ENCODE measurements around the gene MECP2.
"Not testable (repeated sequence)": the region's sequence is repeated elsewhere in the genome, so short reads cannot be mapped to it uniquely, and the experiment has no call there.

The MECP2 gene

DNA sequence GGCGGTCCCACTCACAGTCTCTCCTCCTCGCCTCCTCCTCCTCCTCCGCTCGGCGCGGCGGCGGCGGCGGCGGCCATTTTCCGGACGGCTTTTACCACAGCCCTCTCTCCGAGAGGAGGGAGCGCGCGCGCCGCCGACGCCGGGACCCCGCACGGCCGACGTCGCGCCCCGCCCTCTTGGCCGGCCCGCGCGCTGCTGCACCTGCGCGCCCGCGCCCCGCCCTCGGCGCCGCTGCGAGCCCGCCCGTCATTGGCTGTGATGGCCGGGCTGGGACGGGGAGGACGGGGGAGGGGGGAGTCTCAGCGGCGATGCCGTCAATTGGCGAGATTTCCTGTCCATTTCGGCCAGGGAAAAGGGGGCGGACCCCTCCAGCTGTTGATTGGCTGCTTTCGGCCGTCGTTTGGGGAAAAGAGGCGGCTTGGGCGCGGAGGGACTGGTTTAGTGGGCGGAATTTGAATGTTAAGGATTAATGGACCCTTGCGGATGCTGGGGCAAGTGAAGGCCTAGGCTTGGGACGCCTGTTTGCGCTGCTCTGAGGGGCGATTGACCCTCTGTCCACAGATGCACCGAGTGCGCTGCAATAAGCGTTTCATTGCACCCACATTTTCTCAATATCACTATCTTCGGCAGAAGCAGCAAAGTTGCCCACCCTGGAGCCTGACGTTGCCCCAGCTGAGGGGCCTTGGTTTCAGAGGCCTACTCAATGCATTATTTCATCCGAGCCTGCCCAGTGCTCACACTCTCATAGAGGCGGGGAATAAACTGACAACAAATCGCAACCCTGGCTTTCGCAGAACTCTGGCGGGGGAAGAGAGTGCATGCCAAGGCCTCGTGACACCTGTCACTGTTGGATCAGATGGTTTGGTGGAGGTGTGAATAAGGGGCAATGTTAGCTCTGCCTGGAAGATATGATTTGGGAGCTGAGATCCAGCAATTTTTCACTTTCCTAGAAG is at the start of gene MECP2:
MECP2 (minus strand) TSS at position 129 of the 953 bp plus-strand sequence.
- peak; percentile 93 for DNase-seq (ENCODE audit: low spot score)

- not testable (repeated sequence) for DNase-seq (ENCODE audit: low spot score)
Observed at GRCh38 chrX:154144010-154144409, 46.5 kb upstream of the MECP2 start, which contains the start of gene OPN1LW. OPN1LW (plus strand) TSS chrX:154144243; CDS start chrX:154144284, 41 bp downstream.

- no peak for DNase-seq (ENCODE audit: low spot score)
Observed at GRCh38 chrX:154142950-154143745, 45.6 kb upstream of the MECP2 start.

DNA sequence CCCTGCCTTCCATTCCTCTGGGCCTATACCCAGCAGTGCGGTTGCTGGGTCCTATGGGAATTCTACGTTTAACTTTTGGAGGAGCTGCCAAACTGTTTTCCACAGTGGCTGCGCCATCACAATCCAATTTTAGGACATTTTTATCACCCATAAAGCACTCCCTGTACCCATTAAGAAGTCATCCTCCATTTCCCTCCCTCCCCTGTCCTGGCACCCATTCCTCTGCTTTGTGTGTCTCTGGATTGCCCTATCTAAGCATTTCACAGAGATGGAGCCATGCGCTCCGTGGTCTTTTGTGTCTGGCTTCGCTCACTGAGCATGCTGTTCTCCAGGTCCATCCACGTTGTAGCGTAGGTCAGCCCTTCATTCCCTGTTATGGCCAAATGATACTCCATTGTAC is 44.9 kb upstream of the MECP2 start:
- DNase-seq (ENCODE audit: low spot score), result no peak

- DNase-seq (ENCODE audit: low spot score), result no peak
Observed at GRCh38 chrX:154140742-154141141, 43.2 kb upstream of the MECP2 start.

GRCh38 chrX:154140206-154140605 is 42.7 kb upstream of the MECP2 start:
- DNase-seq (ENCODE audit: low spot score), result no peak

- no peak for DNase-seq (ENCODE audit: low spot score)
Observed at GRCh38 chrX:154138857-154139256, 41.3 kb upstream of the MECP2 start.

GRCh38 chrX:154136627-154137161 is 39.2 kb upstream of the MECP2 start:
- peak; percentile 75 for DNase-seq (ENCODE audit: low spot score)

DNA sequence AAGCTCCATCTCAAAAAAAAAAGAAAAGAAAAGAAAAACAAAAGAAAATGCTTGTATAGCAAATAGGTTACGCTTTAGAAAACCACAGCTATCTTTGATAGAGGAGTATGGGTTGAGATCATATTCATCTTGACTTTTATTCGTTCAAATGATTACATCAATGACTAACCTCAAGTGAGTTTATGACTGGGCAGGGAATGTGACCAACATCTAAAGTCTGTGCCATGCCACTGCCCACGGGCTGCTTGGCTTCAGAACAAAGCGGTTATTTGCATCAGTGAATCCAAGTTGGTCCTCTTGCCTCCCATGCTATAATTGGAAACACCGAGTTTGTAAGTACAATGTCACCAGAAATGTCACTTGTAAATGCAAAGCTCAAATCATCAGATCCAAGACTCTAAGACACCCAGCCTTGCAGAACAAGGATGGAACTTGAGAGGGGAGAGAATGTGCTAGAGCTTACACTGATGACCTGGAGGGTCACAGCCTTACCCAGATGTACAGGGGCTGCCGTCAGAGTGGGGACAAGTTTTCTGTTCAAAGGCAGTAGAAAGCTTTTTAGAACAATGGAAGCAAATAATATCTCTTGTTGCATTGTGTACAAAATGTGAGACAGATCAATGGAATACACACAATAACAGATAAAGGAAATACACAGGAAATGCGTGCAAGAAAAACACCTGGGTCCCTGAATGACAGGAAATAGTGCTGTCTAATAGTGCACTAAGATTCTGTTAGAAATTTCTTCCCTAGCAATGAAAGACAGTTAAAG is 38.1 kb upstream of the MECP2 start:
- no peak for DNase-seq (ENCODE audit: low spot score)

DNA sequence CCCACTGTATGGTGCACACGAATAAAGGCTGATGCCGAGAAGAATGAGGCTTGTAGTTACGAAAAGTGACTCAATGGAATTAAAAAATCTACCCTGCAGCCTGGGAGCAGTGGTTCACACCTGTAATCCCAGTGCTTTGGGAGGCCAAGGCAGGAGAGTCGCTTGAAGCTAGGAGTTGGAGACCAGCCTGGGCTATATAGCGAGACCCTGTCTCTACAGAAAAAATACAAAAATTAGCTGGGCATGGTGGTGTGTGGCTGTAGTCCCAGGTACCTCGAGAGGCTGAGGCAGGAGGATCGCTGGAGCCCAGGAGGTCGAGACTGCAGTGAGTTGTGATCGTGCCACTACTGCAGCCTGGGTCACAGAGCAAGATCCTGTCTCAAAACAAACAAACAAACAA is 34.8 kb upstream of the MECP2 start:
- no peak for DNase-seq (ENCODE audit: low spot score)

DNA sequence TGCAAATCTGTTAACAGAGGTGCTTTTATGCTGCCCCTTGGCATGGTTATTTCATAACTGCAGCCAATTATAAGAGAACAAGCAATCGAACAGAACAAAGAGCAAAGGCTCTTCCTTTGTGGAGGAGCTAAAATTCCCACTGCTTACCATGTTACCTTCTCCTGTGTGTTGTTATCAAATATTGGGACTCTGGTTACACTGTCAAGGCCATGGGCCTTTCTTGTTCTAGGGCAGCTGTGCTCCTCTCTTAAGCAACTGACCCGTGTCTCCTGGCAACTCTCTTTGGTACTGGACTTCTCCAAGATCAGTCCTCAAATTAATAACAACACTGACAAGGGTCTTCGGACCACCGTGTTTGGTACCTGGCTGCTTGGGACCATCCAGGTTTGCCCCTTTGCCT is 34.4 kb upstream of the MECP2 start:
- DNase-seq (ENCODE audit: low spot score), result no peak

DNA sequence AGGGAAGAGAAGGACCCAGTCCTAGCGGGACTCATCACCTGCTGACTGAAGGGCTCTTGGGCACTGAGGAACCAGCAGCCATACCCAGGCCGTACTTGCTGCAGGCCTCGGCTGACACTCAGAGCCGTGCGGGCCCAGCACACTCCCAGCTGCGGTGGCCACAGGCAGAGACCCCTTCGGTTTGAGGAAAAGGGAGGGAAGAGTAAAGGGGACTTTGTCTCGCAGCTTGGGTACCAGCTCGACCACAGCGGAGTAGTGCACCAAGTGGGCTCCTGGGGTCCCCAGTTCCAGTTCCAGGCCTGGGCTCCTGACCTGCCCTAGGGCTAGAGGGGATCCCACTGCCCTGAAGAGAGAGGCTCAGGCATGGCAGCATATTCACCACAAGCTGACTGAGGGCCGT is 28.6 kb upstream of the MECP2 start:
- no peak for DNase-seq (ENCODE audit: low spot score)

- no peak for DNase-seq (ENCODE audit: low spot score)
Observed at GRCh38 chrX:154125391-154126040, 28.0 kb upstream of the MECP2 start.

GRCh38 chrX:154123241-154124219 is 26.0 kb upstream of the MECP2 start:
- no peak for DNase-seq (ENCODE audit: low spot score)

DNA sequence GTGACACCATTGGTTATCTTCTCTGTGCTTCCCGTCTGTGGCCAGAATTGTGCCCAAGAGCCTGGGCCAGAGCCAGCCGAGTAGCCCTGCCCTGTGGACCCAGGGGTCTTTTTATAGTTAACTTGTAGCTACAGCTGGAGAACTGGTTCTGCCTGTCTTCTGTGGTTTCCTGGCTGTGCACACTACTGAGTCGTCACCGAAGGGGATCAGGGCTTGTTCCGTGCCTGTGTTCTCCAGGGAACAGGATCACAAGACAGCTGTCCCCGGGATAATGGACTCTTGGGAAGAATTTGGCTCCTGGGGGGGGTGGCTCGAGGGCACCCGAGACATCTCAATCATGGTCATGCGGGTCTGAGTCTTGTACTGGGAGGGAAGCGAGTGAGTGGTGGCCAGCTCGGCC is 24.4 kb upstream of the MECP2 start:
- no peak for DNase-seq (ENCODE audit: low spot score)

DNA sequence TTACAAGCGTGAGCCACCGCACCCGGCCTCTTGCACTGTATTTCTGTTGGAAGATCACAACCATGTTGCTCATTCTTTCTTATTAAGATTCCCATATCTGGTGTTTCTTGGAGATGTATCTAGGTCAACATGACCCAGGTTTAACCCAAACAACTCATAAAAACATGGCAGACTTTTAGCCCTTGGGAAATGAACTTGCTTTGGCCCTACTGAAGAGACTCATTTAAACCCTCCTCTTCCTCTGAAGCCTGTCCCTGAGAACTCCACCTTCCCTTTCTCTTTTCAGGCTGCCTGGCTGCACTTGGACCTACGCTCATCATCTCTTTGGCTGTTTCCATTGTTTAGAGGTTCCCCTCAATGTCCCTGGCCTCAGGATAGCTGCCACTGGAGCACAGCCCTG is 23.7 kb upstream of the MECP2 start:
- DNase-seq (ENCODE audit: low spot score), result no peak

GRCh38 chrX:154120567-154120966 is 23.1 kb upstream of the MECP2 start:
- DNase-seq (ENCODE audit: low spot score), result no peak

DNA sequence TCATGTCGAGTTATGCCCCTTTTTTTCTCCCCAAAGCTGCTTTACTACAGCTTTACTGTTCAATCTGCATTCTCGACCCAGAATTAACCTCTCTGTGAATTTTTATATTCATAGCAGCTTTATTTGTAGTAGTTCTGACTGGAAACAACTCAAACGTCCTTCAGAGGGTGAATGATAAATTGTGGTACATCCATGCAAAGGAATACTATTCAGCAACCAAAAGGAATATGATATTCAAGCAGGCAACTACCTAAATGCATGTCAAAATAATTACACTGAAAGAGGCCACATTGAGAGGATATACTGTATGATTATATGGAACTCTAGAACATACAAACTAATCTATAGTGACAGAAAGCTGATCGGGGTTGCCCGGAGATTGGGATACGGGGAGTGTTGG is 20.0 kb upstream of the MECP2 start:
- DNase-seq (ENCODE audit: low spot score), result no peak

GRCh38 chrX:154116426-154117211 is 19.1 kb upstream of the MECP2 start:
- DNase-seq (ENCODE audit: low spot score), result no peak

All from left forelimb (tissue), 1 donor.